ENCODE data around the gene TNNT3. TPM values are rescaled to one million over a fixed set of nuclear protein-coding genes. Genes with fewer than 3 reads are reported as not detected.
"Not testable (repeated sequence)": the region's sequence is repeated elsewhere in the genome, so short reads cannot be mapped to it uniquely, and the experiment has no call there.

Gene TNNT3
- total RNA-seq: 10 to 100 TPM; 13.7 to 16.7 TPM

GRCh38 chr11:1919391-1920127 is at the start of gene TNNT3:
TSS of gene TNNT3 (plus strand) at chr11:1919703. CDS start at chr11:1922875, 3,172 bp downstream.
- H3K27ac Mint-ChIP-seq: no peak within 1 kb of the TSS
- POLR2A ChIA-PET: interaction anchor here (1.0 to 3.6 kb wide), 3 partner anchors 16 to 30 kb away, joined by 3 to 31 read pairs (median 4); no protein-coding TSS in a partner anchor
- peaks cover 7% of the 10 kb centered on the region for H3K4me1 Mint-ChIP-seq
- H3K36me3 Mint-ChIP-seq: peaks cover 5% of the 10 kb centered on the region
- no peak within 1 kb of the TSS for H3K4me3 Mint-ChIP-seq
- no peaks in the 10 kb centered on the region for H3K27me3 Mint-ChIP-seq
- peaks cover 2% of the 10 kb centered on the region for H3K9me3 Mint-ChIP-seq
- ATAC-seq (ENCODE audit: low read depth): no peak
- no peak for DNase-seq

GRCh38 chr11:1870326-1870696 is 49.2 kb upstream of the TNNT3 start:
- Mint-ChIP-seq H3K9me3 (no peaks in the 10 kb centered on the region), H3K36me3 (peaks cover 6% of the 10 kb centered on the region), H3K27me3 (no peaks in the 10 kb centered on the region), H3K27ac (no peak overlapping the region), H3K4me3 (peak overlapping the region; percentile 20), H3K4me1 (peaks cover 27% of the 10 kb centered on the region)
- POLR2A ChIA-PET: interaction anchor here (0.9 to 1.6 kb wide), 3 partner anchors 14 to 20 kb away, joined by 3 to 4 read pairs (median 3); no protein-coding TSS in a partner anchor
- ATAC-seq (ENCODE audit: low read depth): no peak
- no peak for DNase-seq

- ATAC-seq (ENCODE audit: low read depth) (peak; percentile 70), DNase-seq (peak; percentile 57)
Measured at GRCh38 chr11:1870721-1871466, 48.6 kb upstream of the TNNT3 start.

GRCh38 chr11:1871531-1871930 is 48.0 kb upstream of the TNNT3 start:
- DNase-seq (no peak), ATAC-seq (ENCODE audit: low read depth) (no peak)
- Mint-ChIP-seq H3K4me3 (no peak overlapping the region), H3K36me3 (peaks cover 5% of the 10 kb centered on the region), H3K4me1 (peaks cover 27% of the 10 kb centered on the region), H3K9me3 (no peaks in the 10 kb centered on the region), H3K27ac (no peak overlapping the region), H3K27me3 (no peaks in the 10 kb centered on the region)
- POLR2A ChIA-PET: interaction anchor here (0.9 kb wide), 1 partner anchor 19 kb away, joined by 3 read pairs; no protein-coding TSS in a partner anchor

More at GRCh38 chr11:1870721-1871466, 48.6 kb upstream of the TNNT3 start:
- H3K27me3 Mint-ChIP-seq: no peaks in the 10 kb centered on the region
- POLR2A ChIA-PET: interaction anchor here (0.9 kb wide), 1 partner anchor 20 kb away, joined by 3 read pairs; no protein-coding TSS in a partner anchor
- H3K36me3 Mint-ChIP-seq: peaks cover 6% of the 10 kb centered on the region
- H3K9me3 Mint-ChIP-seq: no peaks in the 10 kb centered on the region
- H3K4me1 Mint-ChIP-seq: peaks cover 27% of the 10 kb centered on the region
- H3K27ac Mint-ChIP-seq: peak overlapping the region; percentile 79
- peak overlapping the region; percentile 49 for H3K4me3 Mint-ChIP-seq

GRCh38 chr11:1872267-1872985 is 47.1 kb upstream of the TNNT3 start:
- DNase-seq (peak; percentile 15), ATAC-seq (ENCODE audit: low read depth) (no peak)
- no peaks in the 10 kb centered on the region for H3K9me3 Mint-ChIP-seq
- peaks cover 27% of the 10 kb centered on the region for H3K4me1 Mint-ChIP-seq
- no peak overlapping the region for H3K27ac Mint-ChIP-seq
- no peaks in the 10 kb centered on the region for H3K27me3 Mint-ChIP-seq
- H3K36me3 Mint-ChIP-seq: peaks cover 3% of the 10 kb centered on the region
- POLR2A ChIA-PET: no interaction called here
- no peak overlapping the region for H3K4me3 Mint-ChIP-seq

GRCh38 chr11:1873048-1873812 is 46.3 kb upstream of the TNNT3 start:
- no peak for ATAC-seq (ENCODE audit: low read depth)
- POLR2A ChIA-PET: no interaction called here
- Mint-ChIP-seq H3K4me1 (peaks cover 27% of the 10 kb centered on the region), H3K4me3 (no peak overlapping the region), H3K27ac (no peak overlapping the region), H3K36me3 (peaks cover 3% of the 10 kb centered on the region), H3K9me3 (no peaks in the 10 kb centered on the region), H3K27me3 (no peaks in the 10 kb centered on the region)
- peak; percentile 18 for DNase-seq

- H3K36me3 Mint-ChIP-seq; H3K27me3 Mint-ChIP-seq; H3K4me3 Mint-ChIP-seq; H3K9me3 Mint-ChIP-seq; H3K27ac Mint-ChIP-seq; POLR2A ChIA-PET; ATAC-seq (ENCODE audit: low read depth): not testable (repeated sequence)
- peak; percentile 12 for DNase-seq
- H3K4me1 Mint-ChIP-seq: peaks cover 27% of the 10 kb centered on the region
Measured at GRCh38 chr11:1873813-1874150, 45.7 kb upstream of the TNNT3 start.

GRCh38 chr11:1874441-1875092 is 44.9 kb upstream of the TNNT3 start:
- H3K27ac Mint-ChIP-seq; H3K9me3 Mint-ChIP-seq; ATAC-seq (ENCODE audit: low read depth); H3K36me3 Mint-ChIP-seq; H3K27me3 Mint-ChIP-seq; H3K4me3 Mint-ChIP-seq; POLR2A ChIA-PET: not testable (repeated sequence)
- H3K4me1 Mint-ChIP-seq: peaks cover 19% of the 10 kb centered on the region
- DNase-seq: peak; percentile 32

- Mint-ChIP-seq H3K27me3 (no peaks in the 10 kb centered on the region), H3K27ac (no peak overlapping the region), H3K4me1 (peaks cover 21% of the 10 kb centered on the region), H3K4me3 (no peak overlapping the region), H3K36me3 (peaks cover 2% of the 10 kb centered on the region), H3K9me3 (no peaks in the 10 kb centered on the region)
- DNase-seq: peak; percentile 31
- no peak for ATAC-seq (ENCODE audit: low read depth)
- POLR2A ChIA-PET: no interaction called here
Measured at GRCh38 chr11:1875093-1875850, 44.2 kb upstream of the TNNT3 start.

GRCh38 chr11:1875851-1876301 is 43.6 kb upstream of the TNNT3 start:
- not testable (repeated sequence) for H3K4me3 Mint-ChIP-seq; H3K27ac Mint-ChIP-seq; DNase-seq; H3K27me3 Mint-ChIP-seq; H3K9me3 Mint-ChIP-seq; ATAC-seq (ENCODE audit: low read depth); H3K36me3 Mint-ChIP-seq
- POLR2A ChIA-PET: interaction anchor here (0.7 kb wide), 1 partner anchor 15 kb away, joined by 3 read pairs; no protein-coding TSS in a partner anchor
- peaks cover 15% of the 10 kb centered on the region for H3K4me1 Mint-ChIP-seq

- no peaks in the 10 kb centered on the region for H3K27me3 Mint-ChIP-seq
- no peak overlapping the region for H3K27ac Mint-ChIP-seq
- ATAC-seq (ENCODE audit: low read depth) (no peak), DNase-seq (peak; percentile 43)
- no peak overlapping the region for H3K4me3 Mint-ChIP-seq
- H3K36me3 Mint-ChIP-seq: no peaks in the 10 kb centered on the region
- H3K9me3 Mint-ChIP-seq: no peaks in the 10 kb centered on the region
- H3K4me1 Mint-ChIP-seq: peaks cover 11% of the 10 kb centered on the region
- POLR2A ChIA-PET: interaction anchor here (0.7 kb wide), 1 partner anchor 16 kb away, joined by 3 read pairs; no protein-coding TSS in a partner anchor
Measured at GRCh38 chr11:1876361-1877063, 43.0 kb upstream of the TNNT3 start.
